GM19240 (cell line): ENCODE data around the gene MEG3.

Experiments
- DNase-seq: peaks from one replicate; pipeline ENCODE4 v3.0.0; 2011; ENCODE audit warnings: low spot score; ENCODE audit not compliant: insufficient read length

MEG3 gene

GRCh38 chr14:100825713-100826331 lies at the start of gene MEG3:
TSS of gene MEG3 (plus strand) at chr14:100826118.
- no peak for DNase-seq

DNA sequence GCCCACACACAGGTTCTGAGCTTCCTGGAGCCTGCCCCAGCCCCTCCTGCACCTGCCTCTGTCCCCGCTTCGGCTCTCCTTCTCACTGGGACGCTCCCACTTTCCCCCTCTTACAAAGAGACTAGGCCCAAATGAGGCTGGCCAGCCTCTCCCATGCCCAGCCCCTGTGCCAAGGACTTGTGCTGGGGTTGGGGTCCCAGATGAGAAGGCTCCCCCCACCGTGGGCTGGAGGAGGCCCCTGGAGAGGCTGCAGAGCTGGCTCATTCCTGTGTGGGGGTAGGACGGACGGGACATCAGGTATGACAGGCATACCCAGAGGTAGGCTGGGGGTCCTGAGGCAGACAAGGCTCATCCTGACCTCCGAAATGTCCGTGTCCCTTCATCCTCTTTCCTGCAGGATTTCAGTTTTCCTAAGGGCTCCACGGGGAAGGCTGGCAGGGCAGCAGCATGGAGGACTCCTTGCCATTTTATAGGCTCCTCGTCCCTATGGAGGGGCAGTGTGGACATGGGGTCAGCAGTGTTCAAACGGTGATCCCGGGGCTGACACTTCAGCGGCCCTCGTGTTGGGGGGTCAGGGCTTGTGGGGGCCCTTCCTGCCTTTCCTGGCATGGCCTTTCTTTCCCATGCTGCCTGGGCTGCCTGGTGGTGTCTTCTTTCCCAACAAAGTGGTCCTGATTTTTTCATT lies 49.1 kb upstream of the MEG3 start:
- no peak for DNase-seq

DNA sequence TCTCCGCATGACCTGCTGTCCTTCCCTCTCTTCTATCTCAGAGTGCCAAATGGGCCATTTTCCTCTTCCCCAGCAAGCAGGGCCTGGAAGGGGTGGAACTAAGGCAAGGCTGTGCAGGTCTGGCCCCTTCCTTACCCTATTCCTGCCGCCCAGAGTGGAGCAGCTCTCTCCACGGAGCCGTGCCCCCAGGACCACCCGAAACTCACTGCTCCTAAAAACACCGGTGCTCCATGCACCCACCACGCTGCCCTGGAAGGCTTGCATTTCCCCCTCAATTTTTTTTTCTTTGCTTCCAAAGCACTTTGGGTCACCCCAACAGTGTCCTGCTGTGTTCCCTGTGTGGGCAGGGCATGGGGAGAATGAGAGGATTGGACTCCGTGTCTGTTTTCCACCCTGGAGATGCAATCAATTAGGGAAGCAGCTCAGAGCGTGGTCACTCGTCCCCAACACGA lies 48.5 kb upstream of the MEG3 start:
- no peak for DNase-seq

- DNase-seq, result no peak
Observed at GRCh38 chr14:100777818-100778525, 47.9 kb upstream of the MEG3 start.

GRCh38 chr14:100778526-100778882 lies 47.4 kb upstream of the MEG3 start:
- DNase-seq, result no peak

GRCh38 chr14:100778951-100779690 lies 46.8 kb upstream of the MEG3 start:
- DNase-seq, result no peak

DNA sequence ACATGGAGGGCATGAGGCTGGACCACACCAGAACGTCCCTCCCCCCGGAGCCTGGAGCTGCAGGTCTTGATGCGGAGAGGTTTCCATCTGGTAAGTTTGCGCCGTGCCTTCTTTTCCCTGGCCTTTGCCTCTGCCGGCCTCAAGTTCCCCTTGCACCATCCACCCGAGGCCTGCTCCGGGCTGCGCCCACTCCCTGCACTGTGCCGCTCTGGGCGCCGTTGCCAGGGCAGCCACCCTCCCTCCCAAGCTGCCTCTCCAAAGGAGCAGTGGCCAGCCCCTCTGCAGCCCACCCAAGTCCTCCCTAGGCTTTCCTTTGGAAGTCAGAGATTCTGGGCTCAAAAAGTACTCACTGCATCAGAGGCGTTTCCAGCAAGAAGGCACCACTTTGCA lies 46.2 kb upstream of the MEG3 start:
- DNase-seq, result no peak

GRCh38 chr14:100780246-100780645 lies 45.7 kb upstream of the MEG3 start:
- no peak for DNase-seq

GRCh38 chr14:100780646-100781355 lies 45.1 kb upstream of the MEG3 start:
- DNase-seq, result no peak

- DNase-seq, result no peak
Observed at GRCh38 chr14:100781952-100782351, 44.0 kb upstream of the MEG3 start.

- no peak for DNase-seq
Observed at GRCh38 chr14:100782516-100783320, 43.2 kb upstream of the MEG3 start.

- DNase-seq, result no peak
Observed at GRCh38 chr14:100783630-100784370, 42.1 kb upstream of the MEG3 start.

DNA sequence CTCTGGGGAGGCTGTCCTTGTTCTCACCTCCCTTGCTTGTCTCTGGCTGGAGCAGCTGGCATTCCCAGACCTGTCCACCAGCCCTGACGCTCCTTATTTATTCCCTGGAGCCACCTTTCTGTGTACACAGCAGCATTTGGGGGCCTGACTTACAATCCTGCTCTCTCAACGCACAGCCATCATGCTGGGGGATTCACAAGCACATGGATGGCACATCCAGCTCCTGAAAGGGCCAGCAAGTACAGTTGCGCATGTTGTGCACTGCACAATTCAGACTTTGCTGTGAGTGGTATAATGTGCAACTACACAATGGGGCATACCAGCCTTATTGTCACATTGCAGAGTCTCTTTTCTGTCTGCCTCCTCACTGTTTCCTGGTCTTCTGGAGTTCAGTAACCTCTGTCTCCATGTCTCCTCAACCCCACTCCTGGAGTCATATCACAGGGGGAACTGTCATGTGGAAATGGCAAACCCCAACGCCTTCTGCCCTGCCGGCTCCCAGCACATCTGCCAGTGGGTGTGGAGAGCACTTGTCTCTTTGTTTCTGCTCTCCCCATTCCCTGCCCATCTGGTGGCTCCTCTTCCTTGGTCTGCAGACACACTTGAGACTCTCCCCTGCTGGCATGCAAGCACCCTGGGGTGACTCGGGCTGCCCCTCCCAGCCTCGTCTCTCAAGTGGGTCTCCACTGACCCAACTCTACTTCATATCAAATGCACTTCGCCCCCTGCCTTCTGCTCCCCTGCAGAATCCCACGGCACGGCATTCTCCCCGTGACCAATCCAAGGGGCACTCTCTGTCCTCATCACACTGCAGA lies 41.2 kb upstream of the MEG3 start:
- DNase-seq, result no peak

GRCh38 chr14:100785338-100785615 lies 40.6 kb upstream of the MEG3 start:
- DNase-seq, result no peak

DNA sequence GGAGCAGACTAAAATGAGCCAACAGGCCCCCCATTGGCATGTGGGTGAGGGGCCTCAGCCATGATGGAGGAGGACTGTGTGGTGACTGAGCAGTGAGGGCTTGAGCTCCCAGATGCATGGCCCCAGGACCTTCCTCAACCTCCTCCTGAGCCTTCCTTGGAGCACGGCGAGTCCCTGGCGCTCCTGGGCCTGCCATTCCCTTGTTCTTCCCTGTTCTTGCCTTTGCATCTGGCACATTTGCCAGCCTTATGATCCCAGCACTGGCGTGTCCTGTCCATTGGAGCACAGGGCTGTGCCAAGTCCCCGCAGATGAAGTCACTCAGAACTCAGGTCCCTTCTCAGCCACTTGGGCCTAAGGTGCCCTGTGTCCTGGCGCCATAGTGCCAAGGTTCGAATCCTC lies 40.3 kb upstream of the MEG3 start:
- DNase-seq, result no peak

DNA sequence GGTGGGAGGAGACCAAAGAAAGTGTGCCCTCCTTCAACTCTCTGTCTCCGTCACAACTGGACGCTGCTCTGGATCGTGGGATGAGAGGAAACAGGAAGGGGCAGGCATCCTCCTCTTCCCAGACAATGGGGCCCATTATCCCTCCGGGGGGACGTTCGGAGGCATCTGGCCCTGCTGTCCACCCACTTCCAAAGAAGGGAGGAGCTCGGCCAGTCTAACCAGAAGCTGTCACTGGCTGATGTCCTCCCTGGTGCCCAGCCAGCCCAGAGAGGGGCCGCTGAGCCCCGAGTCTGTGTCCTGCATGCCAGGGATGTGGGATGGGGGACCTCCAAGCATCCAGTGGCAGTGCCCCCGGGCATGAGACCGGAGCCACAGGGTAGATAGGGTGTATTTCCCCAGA lies 39.8 kb upstream of the MEG3 start:
- DNase-seq, result no peak

DNA sequence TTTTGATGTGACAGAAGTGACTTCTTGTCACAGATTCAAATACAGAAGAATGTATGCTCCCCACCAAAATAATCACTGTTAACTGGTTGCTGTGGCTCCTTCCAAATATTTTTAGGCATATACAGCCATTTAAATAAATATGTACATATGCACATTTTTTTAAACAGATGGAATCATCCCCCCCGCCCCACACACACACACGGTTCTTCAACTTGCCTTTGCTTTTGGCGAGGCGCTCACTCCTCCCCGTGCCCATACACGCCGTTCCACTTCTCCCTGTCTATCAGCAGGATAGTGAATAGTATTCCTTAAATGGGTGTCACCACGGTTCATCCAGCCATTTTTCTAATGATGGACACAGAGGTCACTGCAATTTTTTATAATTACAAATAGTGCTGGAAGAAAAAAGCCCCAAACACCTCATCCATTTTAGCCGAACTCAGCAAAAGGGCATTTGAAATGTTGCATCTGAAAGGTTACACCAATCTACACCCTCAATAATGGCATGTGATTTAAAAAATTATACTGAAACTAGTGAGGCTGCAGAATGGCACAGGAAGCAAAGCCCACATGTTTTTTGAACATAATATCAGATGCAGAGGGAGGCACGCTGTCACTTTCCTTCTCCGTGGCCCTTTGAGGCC lies 39.2 kb upstream of the MEG3 start:
- no peak for DNase-seq

- DNase-seq, result no peak
Observed at GRCh38 chr14:100787659-100788058, 38.3 kb upstream of the MEG3 start.

DNA sequence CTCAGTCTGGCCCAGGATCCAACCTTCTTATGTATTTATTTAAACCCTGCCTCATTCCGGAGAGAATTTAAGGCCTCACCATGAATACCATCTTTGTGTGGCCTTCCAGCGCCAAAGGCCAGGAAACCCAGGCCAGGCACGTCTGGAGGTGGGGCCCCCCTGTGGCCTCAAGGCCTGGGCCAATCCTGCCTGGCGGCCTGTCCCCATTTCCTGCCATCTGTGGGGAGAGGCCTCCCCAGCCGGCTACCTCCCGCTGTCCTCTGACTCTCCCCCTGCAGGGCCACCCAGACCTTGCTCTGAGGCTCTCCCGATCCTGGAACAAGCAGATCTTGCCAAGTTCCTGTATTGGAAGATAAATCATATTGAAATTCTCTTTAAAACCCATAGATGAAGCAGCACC lies 37.4 kb upstream of the MEG3 start:
- DNase-seq, result no peak
